Effector memory CD8-positive, alpha-beta T cell (primary cell): ENCODE measurements around the gene IGSF8.
A peak's percentile ranks its signal among the peaks of the same experiment; 100 is the strongest.

Source experiments
- ATAC-seq: fragments of 150-1000 bp; cut with Tn5 transposase; replicated peaks from 2 replicates; pipeline ENCODE4 v1.10.0; 2021; ENCODE audit warnings: mild to moderate bottlenecking, moderate library complexity
- DNase-seq, 3 experiments: peaks; one replicate each; pipeline ENCODE4 v3.0.0; 2021
- H3K27ac Mint-ChIP-seq, 2 donors: one replicate each; pipeline ENCODE4 v1.8.0; 2022; ENCODE audit warnings: mild to moderate bottlenecking in 2 of 2, mixed read lengths in 2 of 2, moderate library complexity in 2 of 2
- H3K27me3 Mint-ChIP-seq, 2 donors: one replicate each; pipeline ENCODE4 v1.8.0; 2022; ENCODE audit warnings: mixed read lengths in 2 of 2
- H3K36me3 Mint-ChIP-seq: one replicate; pipeline ENCODE4 v1.8.0; 2022; ENCODE audit warnings: mild to moderate bottlenecking, moderate library complexity, mixed read lengths; ENCODE audit not compliant: insufficient read depth
- H3K4me1 Mint-ChIP-seq, 2 donors: one replicate each; pipeline ENCODE4 v1.8.0; 2022; ENCODE audit warnings: low read depth in 2 of 2, mixed read lengths in 2 of 2
- H3K4me3 Mint-ChIP-seq, 2 donors: one replicate each; pipeline ENCODE4 v1.8.0; 2022; ENCODE audit warnings: mild to moderate bottlenecking in 2 of 2, mixed read lengths in 2 of 2, moderate library complexity in 2 of 2
- H3K9me3 Mint-ChIP-seq, 2 donors: one replicate each; pipeline ENCODE4 v1.8.0; 2022; ENCODE audit warnings: mixed read lengths in 2 of 2

The IGSF8 gene

DNA sequence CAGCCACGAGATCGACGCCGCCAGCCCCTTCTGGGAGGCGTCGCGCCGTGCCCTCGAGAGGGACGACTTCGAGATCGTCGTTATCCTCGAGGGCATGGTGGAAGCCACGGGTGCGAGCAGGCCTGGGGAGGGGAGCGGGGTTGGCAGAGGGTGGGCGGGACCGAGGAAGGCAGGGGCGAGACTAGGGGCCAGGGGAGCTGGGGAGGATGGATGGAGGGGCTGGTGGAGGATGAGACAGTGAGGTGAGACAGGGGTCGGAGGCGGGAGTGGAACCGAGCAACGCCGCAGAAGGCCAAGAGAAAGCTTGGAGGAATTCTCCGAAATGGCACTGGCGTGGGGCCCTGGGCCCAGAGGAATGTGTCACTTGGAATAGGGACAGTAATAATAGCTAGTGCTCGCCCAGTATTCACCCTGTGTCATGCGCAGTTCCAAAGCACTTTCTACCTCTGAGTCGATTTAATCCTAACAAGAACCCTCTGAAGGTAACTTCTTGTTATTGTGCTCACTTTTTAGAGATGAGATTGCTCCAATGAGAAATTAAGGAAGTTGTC, 13.6 kb downstream of the IGSF8 start:
- Mint-ChIP-seq H3K4me1 (peaks cover 17 to 22% of the 10 kb centered on the region in 2 donors), H3K36me3 (peaks cover 12% of the 10 kb centered on the region), H3K4me3 (peak overlapping the region in 1 of 2 donors; percentile 61), H3K27me3 (peaks cover 24 to 37% of the 10 kb centered on the region in 2 donors), H3K9me3 (no peaks in the 10 kb centered on the region), H3K27ac (no peak overlapping the region)
- DNase-seq (no peak), ATAC-seq (no peak)

GRCh38 chr1:160083968-160084770, 14.2 kb downstream of the IGSF8 start:
- Mint-ChIP-seq H3K9me3 (no peaks in the 10 kb centered on the region), H3K36me3 (peaks cover 11% of the 10 kb centered on the region), H3K4me1 (peaks cover 17 to 20% of the 10 kb centered on the region in 2 donors), H3K27me3 (peaks cover 29 to 43% of the 10 kb centered on the region in 2 donors), H3K27ac (no peak overlapping the region), H3K4me3 (peak overlapping the region; percentile 61 to 64)
- ATAC-seq (peak; percentile 86), DNase-seq (peak; percentile 60 to 62 (median 61))

DNA sequence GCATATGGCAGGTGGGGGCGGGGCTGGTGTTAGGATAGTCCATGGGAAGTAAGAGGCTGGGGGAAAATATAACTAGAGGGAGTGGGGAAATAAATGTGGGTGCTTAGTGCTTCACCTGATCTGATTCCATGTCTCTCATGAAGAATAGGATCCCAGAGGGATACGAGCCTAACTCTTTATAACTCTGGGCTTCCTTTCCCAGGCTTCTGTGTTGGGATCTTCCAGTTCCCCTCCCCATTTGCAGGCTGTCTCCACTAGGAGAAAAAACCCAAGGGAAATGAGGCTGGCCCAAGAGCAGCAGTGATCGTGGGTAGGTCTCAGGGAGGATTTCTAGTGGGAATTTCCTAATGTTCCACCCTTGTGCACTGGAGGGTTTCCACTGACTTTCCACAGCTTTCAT, 15.5 kb downstream of the IGSF8 start:
- DNase-seq (no peak), ATAC-seq (no peak)
- Mint-ChIP-seq H3K4me3 (peak overlapping the region in 1 of 2 donors; percentile 57), H3K4me1 (peaks cover 11 to 17% of the 10 kb centered on the region in 2 donors), H3K36me3 (no peaks in the 10 kb centered on the region), H3K27ac (no peak overlapping the region), H3K9me3 (no peaks in the 10 kb centered on the region), H3K27me3 (peaks cover 39 to 55% of the 10 kb centered on the region in 2 donors)

- no peak overlapping the region for H3K4me3 Mint-ChIP-seq
- peaks cover 40 to 59% of the 10 kb centered on the region in 2 donors for H3K27me3 Mint-ChIP-seq
These were observed 15.9 kb downstream of the IGSF8 start for GRCh38 chr1:160082487-160082886.

DNA sequence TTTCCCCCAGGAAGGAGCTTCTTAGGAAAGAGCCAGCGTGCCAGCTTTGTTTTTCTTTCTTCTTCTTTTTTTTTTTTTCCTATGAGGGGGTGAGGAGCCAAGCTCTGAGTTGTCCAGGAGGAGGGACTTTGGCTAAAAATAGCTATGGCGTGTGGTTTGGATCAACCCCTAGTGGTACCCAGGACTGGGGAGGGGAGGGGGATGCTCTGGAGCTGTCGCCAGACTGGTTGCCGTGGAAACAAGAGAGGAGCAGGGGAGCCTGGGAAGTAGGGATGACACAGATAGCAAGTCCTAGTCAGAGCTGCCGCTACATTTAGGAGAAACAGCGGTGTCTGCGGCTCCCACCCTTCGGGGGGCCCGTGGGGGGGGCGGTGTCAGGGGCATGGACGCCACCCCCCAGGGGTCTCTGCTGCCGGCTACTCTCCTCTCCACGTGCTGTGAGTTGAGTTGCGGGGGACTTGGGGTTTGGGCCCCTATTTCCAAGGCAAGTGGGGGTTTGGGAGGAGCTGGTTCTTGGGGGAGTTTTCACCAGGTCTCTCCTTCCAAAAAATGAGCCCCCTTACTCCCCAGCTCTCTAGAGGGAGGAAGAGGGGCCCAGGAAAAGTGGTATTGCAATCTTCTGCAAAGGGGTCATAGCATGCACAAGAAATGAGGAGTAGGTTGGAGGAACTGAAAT, 17.0 kb downstream of the IGSF8 start, which contains the start of gene KCNJ9:
KCNJ9 (plus strand) TSS at position 278 of the 676 bp plus-strand sequence. CDS start 2,493 bp downstream, outside the sequence.
- Mint-ChIP-seq H3K27ac (no peak within 1 kb of the TSS), H3K4me1 (peaks cover 11 to 17% of the 10 kb centered on the region in 2 donors), H3K27me3 (peaks cover 45 to 66% of the 10 kb centered on the region in 2 donors), H3K4me3 (no peak within 1 kb of the TSS), H3K9me3 (no peaks in the 10 kb centered on the region), H3K36me3 (no peaks in the 10 kb centered on the region)
- ATAC-seq, result no peak
- DNase-seq, result no peak

More at GRCh38 chr1:160082487-160082886, 15.9 kb downstream of the IGSF8 start:
- peaks cover 11 to 17% of the 10 kb centered on the region in 2 donors for H3K4me1 Mint-ChIP-seq
- no peaks in the 10 kb centered on the region for H3K36me3 Mint-ChIP-seq
- no peak overlapping the region for H3K27ac Mint-ChIP-seq
- DNase-seq (no peak), ATAC-seq (no peak)
- H3K9me3 Mint-ChIP-seq, result no peaks in the 10 kb centered on the region

- H3K4me3 Mint-ChIP-seq, result no peak overlapping the region
- peaks cover 5 to 11% of the 10 kb centered on the region in 2 donors for H3K4me1 Mint-ChIP-seq
- no peaks in the 10 kb centered on the region for H3K36me3 Mint-ChIP-seq
- H3K27ac Mint-ChIP-seq, result no peak overlapping the region
- peaks cover 45 to 75% of the 10 kb centered on the region in 2 donors for H3K27me3 Mint-ChIP-seq
- no peaks in the 10 kb centered on the region for H3K9me3 Mint-ChIP-seq
- ATAC-seq (no peak), DNase-seq (no peak)
These were observed 17.9 kb downstream of the IGSF8 start for GRCh38 chr1:160080381-160081100.

DNA sequence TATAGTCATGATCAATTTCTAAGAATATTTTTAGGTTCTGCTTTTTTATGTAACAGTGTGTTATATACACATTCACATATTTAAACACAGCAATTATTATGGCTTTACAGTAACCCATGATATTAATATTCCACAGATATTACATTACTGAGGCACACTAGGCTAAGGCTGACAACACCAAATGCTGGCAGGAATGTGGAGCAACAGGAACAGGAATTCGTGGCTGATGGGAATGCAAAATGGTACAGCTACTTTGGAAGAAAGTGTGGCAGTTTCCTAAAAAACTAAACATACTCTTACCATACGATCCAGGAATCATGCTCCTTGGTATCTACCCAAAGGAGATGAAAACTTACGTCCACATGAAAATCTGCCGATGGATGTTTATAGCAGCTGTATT, 19.0 kb downstream of the IGSF8 start:
- H3K27me3 Mint-ChIP-seq, result peaks cover 45 to 86% of the 10 kb centered on the region in 2 donors
- peaks cover 3 to 10% of the 10 kb centered on the region in 2 donors for H3K4me1 Mint-ChIP-seq

GRCh38 chr1:160078512-160079195, 19.8 kb downstream of the IGSF8 start:
- DNase-seq, result peak; percentile 48 to 63 (median 48)
- Mint-ChIP-seq H3K27me3 (peaks cover 45 to 91% of the 10 kb centered on the region in 2 donors), H3K4me1 (peaks cover 0 to 5% of the 10 kb centered on the region in 2 donors), H3K4me3 (no peak overlapping the region), H3K36me3 (no peaks in the 10 kb centered on the region), H3K9me3 (no peaks in the 10 kb centered on the region), H3K27ac (no peak overlapping the region)
- ATAC-seq, result peak; percentile 90

More for the DNA sequence above, 19.0 kb downstream of the IGSF8 start:
- H3K36me3 Mint-ChIP-seq, result no peaks in the 10 kb centered on the region
- no peak overlapping the region for H3K27ac Mint-ChIP-seq
- H3K9me3 Mint-ChIP-seq, result no peaks in the 10 kb centered on the region
- ATAC-seq (no peak), DNase-seq (no peak)
- H3K4me3 Mint-ChIP-seq, result no peak overlapping the region

GRCh38 chr1:160077486-160077885, 20.9 kb downstream of the IGSF8 start:
- Mint-ChIP-seq H3K27me3 (peaks cover 55 to 92% of the 10 kb centered on the region in 2 donors), H3K4me1 (peaks cover 0 to 2% of the 10 kb centered on the region in 2 donors), H3K27ac (no peak overlapping the region), H3K4me3 (no peak overlapping the region), H3K9me3 (no peaks in the 10 kb centered on the region), H3K36me3 (no peaks in the 10 kb centered on the region)
- no peak for DNase-seq
- no peak for ATAC-seq

GRCh38 chr1:160076295-160076694, 22.1 kb downstream of the IGSF8 start:
- no peaks in the 10 kb centered on the region for H3K9me3 Mint-ChIP-seq
- H3K4me3 Mint-ChIP-seq, result no peak overlapping the region
- peaks cover 56 to 92% of the 10 kb centered on the region in 2 donors for H3K27me3 Mint-ChIP-seq
- DNase-seq, result no peak
- H3K4me1 Mint-ChIP-seq, result peaks cover 0 to 2% of the 10 kb centered on the region in 2 donors
- ATAC-seq, result no peak
- H3K36me3 Mint-ChIP-seq, result no peaks in the 10 kb centered on the region
- H3K27ac Mint-ChIP-seq, result no peak overlapping the region

DNA sequence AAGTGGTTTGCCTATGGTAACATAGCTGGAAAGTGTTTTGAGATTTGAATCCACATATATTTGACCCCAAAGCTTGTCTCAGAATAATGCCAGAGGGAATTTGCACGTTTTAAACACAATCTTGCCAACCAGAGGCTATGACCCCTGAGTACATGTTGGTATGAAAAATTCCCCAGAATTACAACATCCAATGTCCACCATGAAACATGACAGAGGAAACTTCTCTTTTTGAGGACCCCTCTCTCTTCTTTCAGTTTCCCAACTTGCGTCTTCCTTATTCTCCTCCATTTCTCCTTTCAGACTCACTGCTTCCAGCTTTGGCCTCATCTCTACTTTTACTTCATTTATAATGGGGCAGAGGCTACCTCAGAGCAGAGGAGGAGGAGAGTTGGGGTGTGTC, 22.6 kb downstream of the IGSF8 start:
- no peak overlapping the region for H3K27ac Mint-ChIP-seq
- peaks cover 53 to 92% of the 10 kb centered on the region in 2 donors for H3K27me3 Mint-ChIP-seq
- no peak overlapping the region for H3K4me3 Mint-ChIP-seq
- DNase-seq (no peak), ATAC-seq (no peak)
- peaks cover 0 to under 1% of the 10 kb centered on the region in 2 donors for H3K4me1 Mint-ChIP-seq
- H3K36me3 Mint-ChIP-seq, result no peaks in the 10 kb centered on the region
- H3K9me3 Mint-ChIP-seq, result no peaks in the 10 kb centered on the region

DNA sequence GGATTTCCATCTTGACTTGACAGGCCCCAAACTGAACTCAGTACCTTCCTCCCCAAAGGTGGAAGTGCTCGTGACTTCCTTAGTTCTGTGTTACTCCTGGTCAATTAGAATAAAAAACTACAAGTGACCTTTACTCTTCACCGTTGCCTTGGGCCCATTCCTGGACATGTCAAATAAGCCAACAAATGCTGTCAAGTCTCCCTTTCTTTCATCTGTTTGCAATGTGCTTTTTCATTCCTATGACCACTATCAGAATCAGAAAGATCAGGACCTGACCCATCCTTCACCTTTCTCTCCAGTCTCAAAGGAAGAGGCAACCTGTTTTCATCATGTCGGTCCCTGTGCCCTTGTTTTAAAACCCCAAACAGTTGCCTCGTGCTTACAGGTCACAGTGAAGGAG, 23.6 kb downstream of the IGSF8 start:
- no peaks in the 10 kb centered on the region for H3K9me3 Mint-ChIP-seq
- peaks cover 4% of the 10 kb centered on the region for H3K36me3 Mint-ChIP-seq
- no peak overlapping the region for H3K27ac Mint-ChIP-seq
- peaks cover 53 to 92% of the 10 kb centered on the region in 2 donors for H3K27me3 Mint-ChIP-seq
- H3K4me3 Mint-ChIP-seq, result no peak overlapping the region
- no peak for DNase-seq
- peaks cover 6 to 8% of the 10 kb centered on the region in 2 donors for H3K4me1 Mint-ChIP-seq
- ATAC-seq, result no peak
